Suppressor macrophage treated with lipopolysaccharide for 4 hours (primary cell): ENCODE measurements around the gene LMO2.

Experiments
- DNase-seq: peaks from one replicate; pipeline ENCODE4 v3.0.0-alpha.2; 2020

The LMO2 gene

GRCh38 chr11:33912405-33913361 lies 20.8 kb upstream of the LMO2 start:
- DNase-seq, result peak; percentile 89

- no peak for DNase-seq
These were observed 19.1 kb upstream of the LMO2 start for GRCh38 chr11:33910958-33911339.

GRCh38 chr11:33910296-33910957 lies 18.6 kb upstream of the LMO2 start:
- no peak for DNase-seq

- no peak for DNase-seq
These were observed 17.7 kb upstream of the LMO2 start for GRCh38 chr11:33909552-33909951.

GRCh38 chr11:33909150-33909549 lies 17.3 kb upstream of the LMO2 start:
- no peak for DNase-seq

- DNase-seq, result peak; percentile 77
These were observed 15.5 kb upstream of the LMO2 start for GRCh38 chr11:33907421-33907820.

- DNase-seq, result no peak
These were observed 14.8 kb upstream of the LMO2 start for GRCh38 chr11:33906484-33907186.

- DNase-seq, result no peak
These were observed 12.2 kb upstream of the LMO2 start for GRCh38 chr11:33904102-33904501.

GRCh38 chr11:33900159-33900840 lies 8.4 kb upstream of the LMO2 start:
- no peak for DNase-seq

GRCh38 chr11:33899400-33900037 lies 7.6 kb upstream of the LMO2 start:
- DNase-seq, result peak; percentile 76

GRCh38 chr11:33898957-33899356 lies 7.1 kb upstream of the LMO2 start:
- DNase-seq, result no peak

GRCh38 chr11:33897761-33898375 lies 6.0 kb upstream of the LMO2 start:
- peak; percentile 75 for DNase-seq

- DNase-seq, result no peak
These were observed 5.0 kb upstream of the LMO2 start for GRCh38 chr11:33896911-33897310.

- DNase-seq, result no peak
These were observed 3.9 kb upstream of the LMO2 start for GRCh38 chr11:33895752-33896137.

GRCh38 chr11:33894398-33894746 lies 2.5 kb upstream of the LMO2 start:
- DNase-seq, result no peak

- DNase-seq, result peak; percentile 93
These were observed 2.0 kb upstream of the LMO2 start for GRCh38 chr11:33893711-33894397.

GRCh38 chr11:33892906-33893594 lies 1.2 kb upstream of the LMO2 start:
- peak; percentile 36 for DNase-seq

GRCh38 chr11:33889821-33890378 lies 2.0 kb downstream of the LMO2 start:
- no peak for DNase-seq

GRCh38 chr11:33889296-33889695 lies 2.6 kb downstream of the LMO2 start:
- DNase-seq, result no peak

- DNase-seq, result no peak
These were observed 4.0 kb downstream of the LMO2 start for GRCh38 chr11:33887886-33888285.
